PC-9 (cell line): ENCODE results near the gene EHMT1. TPM values are rescaled to one million over a fixed set of nuclear protein-coding genes. Genes with fewer than 3 reads are reported as not detected.

Source experiments
- BruUV-seq: library from RNA; stranded (reverse); fragments of 400-500 nt; replicated peaks from 2 replicates; lab custom pipeline; 2021; lab: Mats Ljungman, UMichigan
- CTCF ChIA-PET: fragments of 300-600 bp; sonication (Branson Sonifier 250); formaldehyde crosslinking; loops from one replicate; lab custom pipeline; 2022; ENCODE audit warnings: antibody characterized with exemption; lab: Charles Lee
- POLR2A ChIA-PET: fragments of 300-600 bp; sonication (Branson Sonifier 250); formaldehyde crosslinking; loops from one replicate; lab custom pipeline; 2022; ENCODE audit warnings: antibody characterized with exemption; ENCODE audit not compliant: unreplicated experiment; lab: Charles Lee
- DNase-seq, 2 experiments: peaks; one replicate each; pipeline versions ENCODE4 v3.0.0 to v3.0.0-alpha.2; 2015 to 2022; ENCODE audit warnings: mixed read lengths in 1 of 2
- H2AFZ ChIP-seq: fragments of 200-600 bp; sonication (generic); 2 replicates; pipeline ENCODE4 v1.8.1; 2017; ENCODE audit warnings: antibody characterized with exemption
- H3F3A ChIP-seq: fragments of 200-600 bp; sonication (generic); 2 replicates; pipeline ENCODE4 v1.8.1; 2017; ENCODE audit warnings: antibody characterized with exemption, mild to moderate bottlenecking, low read depth; ENCODE audit not compliant: insufficient read depth
- H3K27ac ChIP-seq: fragments of 200-600 bp; sonication (generic); 2 replicates; pipeline ENCODE4 v1.6.1; 2016; ENCODE audit warnings: mixed run types
- H3K27me3 ChIP-seq: fragments of 200-600 bp; sonication (generic); 2 replicates; pipeline ENCODE4 v1.6.1; 2016; ENCODE audit warnings: low read depth, mixed run types; ENCODE audit not compliant: insufficient read depth
- H3K36me3 ChIP-seq: fragments of 200-600 bp; sonication (generic); 2 replicates; pipeline ENCODE4 v1.6.1; 2016; ENCODE audit warnings: low read depth, mixed run types
- H3K4me1 ChIP-seq: fragments of 200-600 bp; sonication (generic); replicated peaks from 2 replicates; pipeline ENCODE4 v1.6.1; 2016; ENCODE audit warnings: mixed run types; ENCODE audit not compliant: insufficient read depth
- H3K4me2 ChIP-seq: fragments of 200-600 bp; sonication (generic); 2 replicates; pipeline ENCODE4 v1.6.1; 2017; ENCODE audit warnings: mixed run types
- H3K4me3 ChIP-seq: fragments of 200-600 bp; sonication (generic); 2 replicates; pipeline ENCODE4 v1.6.1; 2016; ENCODE audit warnings: mixed run types
- H3K79me2 ChIP-seq: fragments of 200-600 bp; sonication (generic); 2 replicates; pipeline ENCODE4 v1.6.1; 2017; ENCODE audit warnings: low read depth, mixed run types
- H3K9me2 ChIP-seq: fragments of 200-600 bp; sonication (generic); 2 replicates; pipeline ENCODE4 v1.8.1; 2017; ENCODE audit warnings: mild to moderate bottlenecking; ENCODE audit not compliant: insufficient read depth
- H3K9me3 ChIP-seq: fragments of 200-600 bp; sonication (generic); 2 replicates; pipeline ENCODE4 v1.8.1; 2016; ENCODE audit warnings: low read depth; ENCODE audit not compliant: insufficient read depth
- H4K20me1 ChIP-seq: fragments of 200-600 bp; sonication (generic); 2 replicates; pipeline ENCODE4 v1.8.1; 2017; ENCODE audit not compliant: insufficient read depth
- EZH2 ChIP-seq: fragments of 200-600 bp; sonication (generic); IDR thresholded peaks from 2 replicates; pipeline ENCODE4 v1.8.0; 2017; ENCODE audit warnings: antibody characterized with exemption, low read depth
- intact Hi-C: fragments of 100-400 bp; cut with micrococcal nuclease; formaldehyde crosslinking; loops from one replicate; pipeline ENCODE4 v1.10.0; 2022; ENCODE audit not compliant: unreplicated experiment
- total RNA-seq: library from RNA; stranded (reverse); gene quantifications from 2 replicates; pipeline ENCODE4 v1.2.3, GENCODE V29; 2021
- TF ChIP-seq, protein P1 (sequence below): fragments of 200-600 bp; sonication (generic); conservative IDR thresholded peaks from 2 replicates; pipeline ENCODE4 v1.6.1; 2017; ENCODE audit warnings: mixed run types, antibody characterized with exemption, mild to moderate bottlenecking, moderate library complexity

The EHMT1 gene
- total RNA-seq, 1 experiment from 2014 or later, result 116 TPM

- Histone ChIP-seq H3K79me2 (no peaks in the 10 kb centered on the region), H3K9me2 (no peaks in the 10 kb centered on the region), H3K4me3 (no peak overlapping the region), H3K27ac (no peak overlapping the region), H3K36me3 (0 out of 2 replicates have a peak, but pooled peaks cover 8% of the 10 kb centered on the region), H3F3A (no peaks in the 10 kb centered on the region; the same call in 1 of the 2 replicates), H3K4me1 (no peaks in the 10 kb centered on the region), H3K4me2 (no peak overlapping the region), H4K20me1 (peaks cover 10% of the 10 kb centered on the region; the same call in 1 of the 2 replicates), H2AFZ (no peak overlapping the region), H3K27me3 (no peaks in the 10 kb centered on the region), H3K9me3 (no peaks in the 10 kb centered on the region)
- ChIA-PET CTCF (no interaction called here), POLR2A (no interaction called here)
- DNase-seq, result no peak
- no TSS peak for BruUV-seq
- intact Hi-C loops, result no loop called here
- TF ChIP-seq, protein P1, sequence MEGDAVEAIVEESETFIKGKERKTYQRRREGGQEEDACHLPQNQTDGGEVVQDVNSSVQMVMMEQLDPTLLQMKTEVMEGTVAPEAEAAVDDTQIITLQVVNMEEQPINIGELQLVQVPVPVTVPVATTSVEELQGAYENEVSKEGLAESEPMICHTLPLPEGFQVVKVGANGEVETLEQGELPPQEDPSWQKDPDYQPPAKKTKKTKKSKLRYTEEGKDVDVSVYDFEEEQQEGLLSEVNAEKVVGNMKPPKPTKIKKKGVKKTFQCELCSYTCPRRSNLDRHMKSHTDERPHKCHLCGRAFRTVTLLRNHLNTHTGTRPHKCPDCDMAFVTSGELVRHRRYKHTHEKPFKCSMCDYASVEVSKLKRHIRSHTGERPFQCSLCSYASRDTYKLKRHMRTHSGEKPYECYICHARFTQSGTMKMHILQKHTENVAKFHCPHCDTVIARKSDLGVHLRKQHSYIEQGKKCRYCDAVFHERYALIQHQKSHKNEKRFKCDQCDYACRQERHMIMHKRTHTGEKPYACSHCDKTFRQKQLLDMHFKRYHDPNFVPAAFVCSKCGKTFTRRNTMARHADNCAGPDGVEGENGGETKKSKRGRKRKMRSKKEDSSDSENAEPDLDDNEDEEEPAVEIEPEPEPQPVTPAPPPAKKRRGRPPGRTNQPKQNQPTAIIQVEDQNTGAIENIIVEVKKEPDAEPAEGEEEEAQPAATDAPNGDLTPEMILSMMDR, result no peak
- no peak for TF ChIP-seq EZH2
Observed at GRCh38 chr9:137761793-137762192, 143.0 kb downstream of the EHMT1 start.

DNA sequence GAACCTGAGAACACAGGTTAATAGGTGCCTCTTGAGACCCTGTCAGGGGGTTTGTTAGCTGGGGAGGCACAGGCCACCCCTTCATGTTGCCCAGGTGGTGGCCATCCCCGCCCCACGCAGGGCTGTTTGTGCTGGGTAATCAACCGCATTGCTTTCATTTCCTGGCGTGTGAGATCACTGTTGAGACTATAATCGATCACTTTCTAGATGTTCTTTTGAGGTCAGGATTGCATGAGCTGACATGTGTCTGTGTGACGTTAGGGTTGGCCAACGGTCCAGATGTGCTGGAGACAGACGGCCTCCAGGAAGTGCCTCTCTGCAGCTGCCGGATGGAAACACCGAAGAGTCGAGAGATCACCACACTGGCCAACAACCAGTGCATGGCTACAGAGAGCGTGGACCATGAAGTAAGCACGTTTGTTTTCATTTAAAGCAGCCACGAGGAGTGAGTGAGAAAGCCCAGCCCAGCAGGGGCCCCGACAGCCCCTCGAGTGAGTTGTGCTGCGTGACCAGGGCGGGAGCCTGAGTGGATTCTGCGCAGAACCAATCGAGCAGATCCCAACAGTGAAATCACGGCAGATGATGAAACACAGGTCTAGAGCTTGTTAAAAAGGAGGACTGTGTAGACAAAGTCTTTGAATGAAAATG lies 143.7 kb downstream of the EHMT1 start:
- POLR2A ChIA-PET, result no interaction called here
- H3K4me2 ChIP-seq, result no peak overlapping the region
- no peaks in the 10 kb centered on the region; the same call in 1 of the 2 replicates for H3F3A ChIP-seq
- intact Hi-C loops, result no loop called here
- no peak for DNase-seq
- no peak for TF ChIP-seq EZH2
- TF ChIP-seq, protein P1, result no peak
- peaks cover 10% of the 10 kb centered on the region; the same call in 1 of the 2 replicates for H4K20me1 ChIP-seq
- no peak overlapping the region for H3K27ac ChIP-seq
- no peaks in the 10 kb centered on the region for H3K27me3 ChIP-seq
- no TSS peak for BruUV-seq
- H3K4me1 ChIP-seq, result no peaks in the 10 kb centered on the region
- no peaks in the 10 kb centered on the region for H3K9me2 ChIP-seq
- H3K79me2 ChIP-seq, result no peaks in the 10 kb centered on the region
- H2AFZ ChIP-seq, result no peak overlapping the region
- CTCF ChIA-PET, result no interaction called here
- no peaks in the 10 kb centered on the region for H3K9me3 ChIP-seq
- H3K4me3 ChIP-seq, result no peak overlapping the region
- H3K36me3 ChIP-seq, result 0 out of 2 replicates have a peak, but pooled peaks cover 8% of the 10 kb centered on the region

DNA sequence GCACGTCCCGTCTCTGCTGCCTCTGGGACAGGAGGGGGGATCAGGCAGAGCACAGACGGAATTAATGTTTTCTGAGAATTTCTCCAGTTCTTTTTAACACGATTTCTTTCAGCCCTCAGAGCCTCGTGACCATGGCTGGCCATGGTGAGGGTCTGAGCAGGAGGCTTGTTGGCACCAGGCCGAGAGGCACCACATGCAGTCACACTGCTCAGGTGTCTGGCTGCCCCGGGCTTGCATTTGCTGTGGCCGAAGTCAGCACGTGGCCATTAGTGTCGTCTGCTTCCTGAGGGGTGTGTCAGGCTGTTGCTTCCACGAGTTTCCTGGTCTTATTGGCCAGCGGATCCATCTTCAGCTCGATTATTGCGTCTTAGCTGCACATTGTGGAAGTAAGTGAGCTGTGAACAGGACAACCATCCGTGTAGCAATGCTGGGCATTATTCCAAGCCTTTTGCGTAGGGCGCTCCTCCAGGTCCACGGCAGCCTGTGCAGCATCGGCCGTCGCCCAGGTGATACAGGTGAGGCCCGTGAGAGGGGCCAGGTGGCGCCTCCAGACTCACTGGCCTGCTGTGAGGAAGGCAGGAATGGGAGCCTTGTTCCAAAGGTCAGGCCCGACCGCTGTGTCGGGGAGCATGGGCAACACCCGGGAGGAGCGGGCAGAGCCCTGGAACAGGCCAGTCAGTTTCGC lies 144.6 kb downstream of the EHMT1 start:
- 0 out of 2 replicates have a peak, but pooled peaks cover 8% of the 10 kb centered on the region for H3K36me3 ChIP-seq
- intact Hi-C loops, result no loop called here
- no peak overlapping the region for H2AFZ ChIP-seq
- BruUV-seq, result no TSS peak
- H3K4me2 ChIP-seq, result no peak overlapping the region
- DNase-seq, result no peak
- no peaks in the 10 kb centered on the region for H3K9me3 ChIP-seq
- no peaks in the 10 kb centered on the region for H3K79me2 ChIP-seq
- no peak overlapping the region for H3K4me3 ChIP-seq
- H3K4me1 ChIP-seq, result no peaks in the 10 kb centered on the region
- H3K27ac ChIP-seq, result no peak overlapping the region
- H3F3A ChIP-seq, result no peaks in the 10 kb centered on the region; the same call in 1 of the 2 replicates
- POLR2A ChIA-PET, result interaction anchor here (0.6 kb wide), 1 partner anchor 10 kb away, joined by 3 read pairs; no protein-coding TSS in a partner anchor
- CTCF ChIA-PET, result no interaction called here
- H3K27me3 ChIP-seq, result no peaks in the 10 kb centered on the region
- no peaks in the 10 kb centered on the region for H3K9me2 ChIP-seq
- H4K20me1 ChIP-seq, result peaks cover 10% of the 10 kb centered on the region; the same call in 1 of the 2 replicates
- TF ChIP-seq, protein P1, result no peak
- TF ChIP-seq EZH2, result no peak
